Colonic mucosa (tissue), 4 donors: ENCODE data around the gene ADAM22. TPM values are rescaled to one million over a fixed set of nuclear protein-coding genes. Genes with fewer than 3 reads are reported as not detected.

Source experiments
- DNase-seq: peaks from one replicate; pipeline ENCODE4 v3.0.0-alpha.2; 2020
- H3K27ac ChIP-seq: fragments of 200-600 bp; one replicate; pipeline ENCODE4 v1.8.0; 2021
- H3K27me3 ChIP-seq: fragments of 200-600 bp; one replicate; pipeline ENCODE4 v1.8.0; 2021
- H3K36me3 ChIP-seq: fragments of 200-600 bp; one replicate; pipeline ENCODE4 v1.8.0; 2021
- H3K4me1 ChIP-seq: fragments of 200-600 bp; one replicate; pipeline ENCODE4 v1.8.0; 2021; ENCODE audit warnings: mild to moderate bottlenecking
- H3K4me3 ChIP-seq: fragments of 200-600 bp; one replicate; pipeline ENCODE4 v1.8.0; 2021
- H3K9ac ChIP-seq, 2 donors: one replicate each; pipeline ENCODE4 v1.7.0; 2013; ENCODE audit warnings: control low read depth in 2 of 2, low read depth in 2 of 2, low read length in 2 of 2
- H3K9me3 ChIP-seq: fragments of 200-600 bp; one replicate; pipeline ENCODE4 v1.8.0; 2021
- intact Hi-C: fragments of 100-400 bp; cut with DNase I; formaldehyde crosslinking; loops from one replicate; pipeline ENCODE4 v1.14.1; 2022
- total RNA-seq, 2 donors: library from RNA; stranded (reverse); fragmentation: NEBNext Ultra II Directional in 1 of 2; extraction: Animal tissue kit (Norgen Biotek cat#: 25700) in 1 of 2; gene quantifications; one replicate each; pipeline ENCODE4 v1.2.1, GENCODE V29; 2021
- TF ChIP-seq, protein P1 (sequence below): fragments of 200-600 bp; IDR thresholded peaks from one replicate; pipeline ENCODE4 v1.8.0; 2022; ENCODE audit warnings: antibody characterized with exemption, mild to moderate bottlenecking
- donor health status: healthy.
- donor health status: DM: no; HTN: no; CAD: no.
- donor health status: DM: no; HTN: no; CAD: no.

Gene ADAM22
- total RNA-seq, 2 donors from 2014 or later: 2.6 to 2.8 TPM

GRCh38 chr7:88002617-88003016, 68.6 kb downstream of the ADAM22 start:
- no peak overlapping the region for H3K9ac ChIP-seq
- intact Hi-C loops: no loop called here
- TF ChIP-seq, protein P1, sequence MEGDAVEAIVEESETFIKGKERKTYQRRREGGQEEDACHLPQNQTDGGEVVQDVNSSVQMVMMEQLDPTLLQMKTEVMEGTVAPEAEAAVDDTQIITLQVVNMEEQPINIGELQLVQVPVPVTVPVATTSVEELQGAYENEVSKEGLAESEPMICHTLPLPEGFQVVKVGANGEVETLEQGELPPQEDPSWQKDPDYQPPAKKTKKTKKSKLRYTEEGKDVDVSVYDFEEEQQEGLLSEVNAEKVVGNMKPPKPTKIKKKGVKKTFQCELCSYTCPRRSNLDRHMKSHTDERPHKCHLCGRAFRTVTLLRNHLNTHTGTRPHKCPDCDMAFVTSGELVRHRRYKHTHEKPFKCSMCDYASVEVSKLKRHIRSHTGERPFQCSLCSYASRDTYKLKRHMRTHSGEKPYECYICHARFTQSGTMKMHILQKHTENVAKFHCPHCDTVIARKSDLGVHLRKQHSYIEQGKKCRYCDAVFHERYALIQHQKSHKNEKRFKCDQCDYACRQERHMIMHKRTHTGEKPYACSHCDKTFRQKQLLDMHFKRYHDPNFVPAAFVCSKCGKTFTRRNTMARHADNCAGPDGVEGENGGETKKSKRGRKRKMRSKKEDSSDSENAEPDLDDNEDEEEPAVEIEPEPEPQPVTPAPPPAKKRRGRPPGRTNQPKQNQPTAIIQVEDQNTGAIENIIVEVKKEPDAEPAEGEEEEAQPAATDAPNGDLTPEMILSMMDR: no peak

GRCh38 chr7:88003581-88003980, 69.5 kb downstream of the ADAM22 start:
- no peaks in the 10 kb centered on the region for H3K27me3 ChIP-seq
- no peaks in the 10 kb centered on the region for H3K36me3 ChIP-seq
- no peaks in the 10 kb centered on the region for H3K4me1 ChIP-seq
- intact Hi-C loops: no loop called here
- no peak overlapping the region for H3K27ac ChIP-seq
- H3K9me3 ChIP-seq: no peaks in the 10 kb centered on the region
- H3K4me3 ChIP-seq: no peak overlapping the region
- TF ChIP-seq, protein P1: no peak
- H3K9ac ChIP-seq: no peak overlapping the region
- no peak for DNase-seq

More at GRCh38 chr7:88002617-88003016, 68.6 kb downstream of the ADAM22 start:
- Histone ChIP-seq H3K27ac (no peak overlapping the region), H3K27me3 (no peaks in the 10 kb centered on the region), H3K36me3 (no peaks in the 10 kb centered on the region), H3K4me3 (no peak overlapping the region), H3K9me3 (no peaks in the 10 kb centered on the region), H3K4me1 (no peaks in the 10 kb centered on the region)
- no peak for DNase-seq

- DNase-seq: no peak
- intact Hi-C loops: no loop called here
- Histone ChIP-seq H3K27me3 (no peaks in the 10 kb centered on the region), H3K36me3 (no peaks in the 10 kb centered on the region), H3K4me3 (no peak overlapping the region), H3K9ac (no peak overlapping the region), H3K4me1 (no peaks in the 10 kb centered on the region), H3K9me3 (no peaks in the 10 kb centered on the region), H3K27ac (no peak overlapping the region)
- TF ChIP-seq, protein P1: no peak
Measured at GRCh38 chr7:88005191-88005590, 71.1 kb downstream of the ADAM22 start.

GRCh38 chr7:88009651-88010050, 75.6 kb downstream of the ADAM22 start:
- DNase-seq: no peak
- Histone ChIP-seq H3K4me3 (no peak overlapping the region), H3K36me3 (no peaks in the 10 kb centered on the region), H3K4me1 (no peaks in the 10 kb centered on the region), H3K27me3 (no peaks in the 10 kb centered on the region), H3K9me3 (no peaks in the 10 kb centered on the region), H3K27ac (no peak overlapping the region), H3K9ac (no peak overlapping the region)
- TF ChIP-seq, protein P1: no peak
- intact Hi-C loops: no loop called here

DNA sequence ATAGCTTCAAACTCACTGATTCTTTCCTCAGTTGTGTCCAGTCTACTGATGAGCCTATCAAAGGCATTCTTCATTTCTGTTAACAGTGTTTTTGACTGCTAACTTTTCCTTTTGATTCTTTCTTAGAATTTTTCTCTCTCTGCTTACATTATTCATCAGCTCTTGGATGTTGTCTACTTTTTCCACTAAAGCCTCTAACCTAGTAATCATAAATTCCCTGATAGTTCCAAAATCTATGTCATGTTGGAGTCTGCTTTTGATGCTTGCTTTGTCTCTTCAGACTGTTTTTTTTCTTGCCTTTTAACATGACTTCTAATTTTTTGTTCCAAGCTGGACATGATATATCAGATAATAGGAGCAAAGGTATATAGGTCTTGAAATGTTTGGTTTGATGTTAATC, 78.0 kb downstream of the ADAM22 start:
- Histone ChIP-seq H3K27me3 (no peaks in the 10 kb centered on the region), H3K36me3 (no peaks in the 10 kb centered on the region), H3K9ac (no peak overlapping the region), H3K4me1 (no peaks in the 10 kb centered on the region), H3K9me3 (no peaks in the 10 kb centered on the region), H3K4me3 (no peak overlapping the region), H3K27ac (no peak overlapping the region)
- DNase-seq: no peak
- intact Hi-C loops: no loop called here
- TF ChIP-seq, protein P1: no peak

- H3K4me3 ChIP-seq: no peak overlapping the region
- intact Hi-C loops: no loop called here
- H3K27ac ChIP-seq: no peak overlapping the region
- no peak overlapping the region for H3K9ac ChIP-seq
- DNase-seq: no peak
- no peaks in the 10 kb centered on the region for H3K9me3 ChIP-seq
- H3K4me1 ChIP-seq: no peaks in the 10 kb centered on the region
- H3K36me3 ChIP-seq: no peaks in the 10 kb centered on the region
- no peaks in the 10 kb centered on the region for H3K27me3 ChIP-seq
- TF ChIP-seq, protein P1: no peak
Measured at GRCh38 chr7:88013981-88014380, 79.9 kb downstream of the ADAM22 start.
